Bronchial epithelial cell (primary cell): ENCODE results near the gene MAST4. TPM values are rescaled to one million over a fixed set of nuclear protein-coding genes. Genes with fewer than 3 reads are reported as not detected.
A peak's percentile ranks its signal among the peaks of the same experiment; 100 is the strongest.

Source experiments
- DNase-seq: peaks from one replicate; pipeline ENCODE4 v3.0.0-alpha.2; 2010; ENCODE audit warnings: low read depth
- FAIRE-seq: peaks from 2 replicates; lab custom pipeline; 2011; peaks lifted over from hg19 to GRCh38; lab: Jason Lieb, UNC
- H3K27me3 ChIP-seq: 2 replicates; pipeline ENCODE4 v1.5.1; 2011; ENCODE audit warnings: low read length; ENCODE audit not compliant: control insufficient read depth, insufficient read depth
- H3K36me3 ChIP-seq: 2 replicates; pipeline ENCODE4 v1.5.1; 2011; ENCODE audit warnings: low read length; ENCODE audit not compliant: control insufficient read depth, insufficient read depth
- H3K4me3 ChIP-seq: 2 replicates; pipeline ENCODE4 v1.5.1; 2011; ENCODE audit warnings: mild to moderate bottlenecking, low read depth, low read length, control low read depth
- total RNA-seq: library from RNA; depleted of rRNA; stranded (reverse); fragments of >200 nt; gene quantifications from 2 replicates; pipeline ENCODE4 v1.2.1, GENCODE V29; 2014
- TF ChIP-seq, protein P1 (sequence below): IDR thresholded peaks from 2 replicates; pipeline ENCODE4 v1.5.1; 2011; ENCODE audit warnings: mild to moderate bottlenecking, moderate library complexity, low read length, control low read depth, inconsistent platforms; ENCODE audit not compliant: insufficient read depth, severe bottlenecking

MAST4 gene
- total RNA-seq, 1 donor from 2014 or later, result 10.3 TPM

DNA sequence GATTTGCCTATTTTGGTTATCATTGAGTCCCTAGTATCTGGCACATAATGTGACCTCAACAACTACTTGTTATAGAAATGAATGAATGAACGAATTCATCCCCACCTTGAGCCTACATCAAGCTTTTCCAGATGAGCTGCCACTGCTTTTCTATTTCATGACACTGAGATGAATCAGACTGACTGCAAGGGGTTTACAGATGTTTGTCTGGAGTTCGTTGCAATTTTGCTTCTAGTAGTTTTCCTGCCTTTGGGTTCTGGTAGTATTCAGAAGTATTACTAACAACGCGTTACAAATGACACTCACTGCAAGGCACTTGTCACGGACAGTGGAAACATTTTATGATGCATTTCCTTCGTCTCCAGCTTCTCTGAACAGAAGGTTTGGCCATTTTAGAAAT is 378.1 kb downstream of the MAST4 start:
- DNase-seq, result no peak
- H3K4me3 ChIP-seq, result no peak overlapping the region
- H3K36me3 ChIP-seq, result no peaks in the 10 kb centered on the region
- no peak for FAIRE-seq
- TF ChIP-seq, protein P1, sequence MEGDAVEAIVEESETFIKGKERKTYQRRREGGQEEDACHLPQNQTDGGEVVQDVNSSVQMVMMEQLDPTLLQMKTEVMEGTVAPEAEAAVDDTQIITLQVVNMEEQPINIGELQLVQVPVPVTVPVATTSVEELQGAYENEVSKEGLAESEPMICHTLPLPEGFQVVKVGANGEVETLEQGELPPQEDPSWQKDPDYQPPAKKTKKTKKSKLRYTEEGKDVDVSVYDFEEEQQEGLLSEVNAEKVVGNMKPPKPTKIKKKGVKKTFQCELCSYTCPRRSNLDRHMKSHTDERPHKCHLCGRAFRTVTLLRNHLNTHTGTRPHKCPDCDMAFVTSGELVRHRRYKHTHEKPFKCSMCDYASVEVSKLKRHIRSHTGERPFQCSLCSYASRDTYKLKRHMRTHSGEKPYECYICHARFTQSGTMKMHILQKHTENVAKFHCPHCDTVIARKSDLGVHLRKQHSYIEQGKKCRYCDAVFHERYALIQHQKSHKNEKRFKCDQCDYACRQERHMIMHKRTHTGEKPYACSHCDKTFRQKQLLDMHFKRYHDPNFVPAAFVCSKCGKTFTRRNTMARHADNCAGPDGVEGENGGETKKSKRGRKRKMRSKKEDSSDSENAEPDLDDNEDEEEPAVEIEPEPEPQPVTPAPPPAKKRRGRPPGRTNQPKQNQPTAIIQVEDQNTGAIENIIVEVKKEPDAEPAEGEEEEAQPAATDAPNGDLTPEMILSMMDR, result no peak
- H3K27me3 ChIP-seq, result no peaks in the 10 kb centered on the region

DNA sequence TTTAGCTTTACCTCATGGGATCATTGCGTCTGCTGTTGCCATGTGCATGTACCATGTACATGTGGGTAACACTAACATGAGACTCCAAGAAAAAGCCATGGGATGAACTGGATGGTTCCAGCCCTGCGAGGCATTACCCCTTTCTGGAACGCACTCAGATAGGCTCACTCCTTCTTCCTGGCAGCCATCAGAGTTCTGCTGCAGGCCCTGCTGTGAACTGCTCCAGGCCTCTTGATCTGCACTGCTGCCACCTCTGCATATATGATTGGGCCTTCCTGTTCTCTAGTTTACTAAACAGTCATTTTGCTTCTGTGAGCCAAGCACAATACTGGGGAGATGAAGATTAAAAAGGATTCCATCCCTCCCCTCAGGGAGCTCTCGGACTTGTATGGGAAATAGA is 379.9 kb downstream of the MAST4 start:
- TF ChIP-seq, protein P1, result no peak
- DNase-seq (no peak), FAIRE-seq (peak; percentile 52)
- H3K4me3 ChIP-seq, result no peak overlapping the region
- no peaks in the 10 kb centered on the region for H3K36me3 ChIP-seq
- no peaks in the 10 kb centered on the region for H3K27me3 ChIP-seq

DNA sequence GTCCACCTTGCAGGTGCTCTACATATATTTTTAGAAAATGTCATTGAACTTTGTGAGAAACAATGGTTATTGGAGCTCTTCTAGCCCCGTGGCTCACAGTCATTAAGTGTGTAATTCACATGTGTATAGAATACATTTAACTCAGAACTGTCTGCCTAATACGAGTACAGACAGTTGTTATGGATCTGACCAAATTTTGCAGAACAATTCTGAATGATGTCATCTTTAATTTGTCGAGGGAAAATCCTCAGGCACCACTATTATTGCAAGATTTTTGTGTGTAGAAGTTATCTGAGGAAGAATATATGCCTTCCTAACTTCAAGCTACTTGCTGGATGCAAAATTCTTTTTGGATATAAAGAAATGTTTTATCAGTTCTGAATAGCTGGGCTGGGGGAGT is 383.5 kb downstream of the MAST4 start:
- Histone ChIP-seq H3K27me3 (no peaks in the 10 kb centered on the region), H3K4me3 (no peak overlapping the region), H3K36me3 (no peaks in the 10 kb centered on the region)
- TF ChIP-seq, protein P1, result no peak
- FAIRE-seq, result no peak
- no peak for DNase-seq

DNA sequence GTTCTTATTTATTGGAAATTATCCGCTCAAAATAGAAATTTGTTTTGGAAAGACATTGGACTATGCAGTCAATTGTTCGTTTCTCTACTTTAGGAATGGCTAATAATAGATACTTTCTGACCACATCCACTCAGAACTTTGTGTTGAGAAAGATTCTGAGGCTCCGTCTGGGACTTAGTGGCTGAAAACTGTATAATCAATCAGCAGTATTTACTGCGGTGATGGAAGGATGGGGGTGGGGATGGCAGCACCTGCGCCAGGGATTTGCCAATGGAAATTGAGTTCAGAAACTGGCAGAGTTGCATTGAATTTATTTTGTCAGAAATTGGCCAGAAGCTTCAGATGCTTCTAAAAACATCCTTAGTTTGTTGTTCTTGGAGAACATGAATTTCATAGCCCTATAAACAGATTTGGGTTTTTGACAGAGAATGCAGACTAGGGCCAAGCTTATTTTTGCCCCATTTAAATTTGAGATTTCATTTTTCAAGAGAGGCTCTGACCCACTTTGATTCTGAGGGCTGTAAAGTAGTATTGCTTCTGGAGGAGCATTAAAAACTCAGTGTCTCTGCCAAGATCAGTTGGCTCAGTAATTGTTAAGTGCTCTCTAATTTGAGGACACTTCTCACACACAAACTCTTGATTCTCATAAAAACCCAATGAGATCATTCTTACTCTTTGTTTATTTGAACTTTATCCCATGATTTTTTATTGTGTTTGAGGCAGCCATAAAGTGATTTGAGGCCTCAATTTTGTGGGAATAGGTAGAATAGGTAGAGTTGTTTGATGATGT is 385.3 kb downstream of the MAST4 start:
- DNase-seq, result no peak
- H3K27me3 ChIP-seq, result no peaks in the 10 kb centered on the region
- no peak overlapping the region for H3K4me3 ChIP-seq
- TF ChIP-seq, protein P1, result no peak
- no peak for FAIRE-seq
- no peaks in the 10 kb centered on the region for H3K36me3 ChIP-seq

DNA sequence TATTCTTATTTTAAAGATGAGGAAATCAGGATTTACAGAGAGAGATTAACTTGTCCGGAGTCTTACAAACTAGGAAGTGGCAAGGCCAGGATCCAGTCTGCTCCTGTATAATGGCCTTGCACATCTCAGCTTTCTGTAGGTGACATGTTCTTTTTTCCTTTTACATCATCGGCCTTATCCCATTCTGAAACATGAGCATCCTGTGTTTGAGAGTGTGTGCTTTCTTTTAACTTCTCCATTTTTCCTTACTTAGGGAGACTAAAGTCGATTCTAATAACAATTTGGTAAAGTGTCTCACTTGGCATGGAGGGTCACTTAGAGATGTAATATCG is 385.8 kb downstream of the MAST4 start:
- no peak for DNase-seq
- no peak overlapping the region for H3K4me3 ChIP-seq
- H3K27me3 ChIP-seq, result no peaks in the 10 kb centered on the region
- no peaks in the 10 kb centered on the region for H3K36me3 ChIP-seq
- FAIRE-seq, result no peak
- TF ChIP-seq, protein P1, result no peak

DNA sequence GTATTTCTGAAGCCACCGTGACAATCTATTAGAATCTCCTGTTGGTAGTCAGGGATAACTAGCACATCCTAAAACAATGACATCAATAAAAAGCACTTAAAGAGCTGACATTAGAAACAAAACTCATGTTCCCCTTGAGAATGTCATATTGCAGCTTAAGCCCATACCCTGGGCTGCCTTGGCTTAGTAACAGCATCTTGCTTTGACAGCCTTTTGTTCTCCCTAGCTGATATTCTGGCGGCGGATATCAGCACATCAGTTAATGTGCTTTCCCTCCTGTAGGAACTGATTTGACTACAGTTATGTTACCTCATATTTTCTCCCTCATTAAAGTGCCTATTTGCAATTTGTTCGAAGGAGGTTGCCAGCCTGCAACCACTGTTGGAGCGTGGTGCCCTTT is 386.3 kb downstream of the MAST4 start:
- Histone ChIP-seq H3K27me3 (no peaks in the 10 kb centered on the region), H3K36me3 (no peaks in the 10 kb centered on the region), H3K4me3 (no peak overlapping the region)
- TF ChIP-seq, protein P1, result no peak
- DNase-seq, result no peak
- FAIRE-seq, result no peak
